ENCODE results near the gene ART3. TPM values are rescaled to one million over a fixed set of nuclear protein-coding genes. Genes with fewer than 3 reads are reported as not detected.

Gene ART3
- total and polyA plus RNA-seq, 9 of the 15 experiments (the other 6 are each of a cell fraction or from before 2014, with no cell fraction given): 0.69 to 1.4 (median 1.1) TPM; not detected in 1

GRCh38 chr4:76090241-76090691 lies 15.8 kb downstream of the ART3 start (continued):
- TF ChIP-seq, protein P1, sequence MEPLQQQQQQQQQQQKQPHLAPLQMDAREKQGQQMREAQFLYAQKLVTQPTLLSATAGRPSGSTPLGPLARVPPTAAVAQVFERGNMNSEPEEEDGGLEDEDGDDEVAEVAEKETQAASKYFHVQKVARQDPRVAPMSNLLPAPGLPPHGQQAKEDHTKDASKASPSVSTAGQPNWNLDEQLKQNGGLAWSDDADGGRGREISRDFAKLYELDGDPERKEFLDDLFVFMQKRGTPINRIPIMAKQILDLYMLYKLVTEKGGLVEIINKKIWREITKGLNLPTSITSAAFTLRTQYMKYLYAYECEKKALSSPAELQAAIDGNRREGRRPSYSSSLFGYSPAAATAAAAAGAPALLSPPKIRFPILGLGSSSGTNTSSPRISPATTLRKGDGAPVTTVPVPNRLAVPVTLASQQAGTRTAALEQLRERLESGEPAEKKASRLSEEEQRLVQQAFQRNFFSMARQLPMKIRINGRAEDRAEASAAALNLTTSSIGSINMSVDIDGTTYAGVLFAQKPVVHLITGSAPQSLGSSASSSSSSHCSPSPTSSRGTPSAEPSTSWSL (CRISPR knock-in tag; IDR thresholded peaks at IDR 0.05; ENCODE audit: borderline replicate concordance): no peak
- TF ChIP-seq, protein P2, sequence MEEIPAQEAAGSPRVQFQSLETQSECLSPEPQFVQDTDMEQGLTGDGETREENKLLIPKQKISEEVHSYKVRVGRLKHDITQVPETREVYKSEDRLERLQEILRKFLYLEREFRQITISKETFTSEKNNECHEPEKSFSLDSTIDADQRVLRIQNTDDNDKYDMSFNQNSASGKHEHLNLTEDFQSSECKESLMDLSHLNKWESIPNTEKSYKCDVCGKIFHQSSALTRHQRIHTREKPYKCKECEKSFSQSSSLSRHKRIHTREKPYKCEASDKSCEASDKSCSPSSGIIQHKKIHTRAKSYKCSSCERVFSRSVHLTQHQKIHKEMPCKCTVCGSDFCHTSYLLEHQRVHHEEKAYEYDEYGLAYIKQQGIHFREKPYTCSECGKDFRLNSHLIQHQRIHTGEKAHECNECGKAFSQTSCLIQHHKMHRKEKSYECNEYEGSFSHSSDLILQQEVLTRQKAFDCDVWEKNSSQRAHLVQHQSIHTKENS (CRISPR knock-in tag; IDR thresholded peaks at IDR 0.05): no peak
- TF ChIP-seq, protein P3, sequence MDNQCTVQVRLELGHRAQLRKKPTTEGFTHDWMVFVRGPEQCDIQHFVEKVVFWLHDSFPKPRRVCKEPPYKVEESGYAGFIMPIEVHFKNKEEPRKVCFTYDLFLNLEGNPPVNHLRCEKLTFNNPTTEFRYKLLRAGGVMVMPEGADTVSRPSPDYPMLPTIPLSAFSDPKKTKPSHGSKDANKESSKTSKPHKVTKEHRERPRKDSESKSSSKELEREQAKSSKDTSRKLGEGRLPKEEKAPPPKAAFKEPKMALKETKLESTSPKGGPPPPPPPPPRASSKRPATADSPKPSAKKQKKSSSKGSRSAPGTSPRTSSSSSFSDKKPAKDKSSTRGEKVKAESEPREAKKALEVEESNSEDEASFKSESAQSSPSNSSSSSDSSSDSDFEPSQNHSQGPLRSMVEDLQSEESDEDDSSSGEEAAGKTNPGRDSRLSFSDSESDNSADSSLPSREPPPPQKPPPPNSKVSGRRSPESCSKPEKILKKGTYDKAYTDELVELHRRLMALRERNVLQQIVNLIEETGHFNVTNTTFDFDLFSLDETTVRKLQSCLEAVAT (IDR thresholded peaks at IDR 0.05): no peak
- TF ChIP-seq CBX2 (IDR thresholded peaks at IDR 0.05; ENCODE audit: insufficient read depth, low read length, poor library complexity, severe bottlenecking) (no peak), RBM25 (IDR thresholded peaks at IDR 0.05; ENCODE audit: low read depth, low read length, severe bottlenecking) (no peak), ZNF431 (CRISPR knock-in tag; IDR thresholded peaks at IDR 0.05) (no peak), PCBP2 (IDR thresholded peaks at IDR 0.05; ENCODE audit: low read depth, low read length, poor library complexity, severe bottlenecking) (no peak), HLTF (IDR thresholded peaks at IDR 0.05) (no peak), HEY1 (CRISPR knock-in tag; IDR thresholded peaks at IDR 0.05; ENCODE audit: borderline replicate concordance) (no peak), ILK (tag; IDR thresholded peaks at IDR 0.05; ENCODE audit: borderline replicate concordance, low read depth) (no peak), SMAD3 (CRISPR knock-in tag; conservative IDR thresholded peaks at IDR 0.05) (no peak), ZNF174 (CRISPR knock-in tag; IDR thresholded peaks at IDR 0.05) (no peak)
- TF ChIP-seq, protein P4, sequence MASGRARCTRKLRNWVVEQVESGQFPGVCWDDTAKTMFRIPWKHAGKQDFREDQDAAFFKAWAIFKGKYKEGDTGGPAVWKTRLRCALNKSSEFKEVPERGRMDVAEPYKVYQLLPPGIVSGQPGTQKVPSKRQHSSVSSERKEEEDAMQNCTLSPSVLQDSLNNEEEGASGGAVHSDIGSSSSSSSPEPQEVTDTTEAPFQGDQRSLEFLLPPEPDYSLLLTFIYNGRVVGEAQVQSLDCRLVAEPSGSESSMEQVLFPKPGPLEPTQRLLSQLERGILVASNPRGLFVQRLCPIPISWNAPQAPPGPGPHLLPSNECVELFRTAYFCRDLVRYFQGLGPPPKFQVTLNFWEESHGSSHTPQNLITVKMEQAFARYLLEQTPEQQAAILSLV (tag; IDR thresholded peaks at IDR 0.05): 0 out of 2 replicates have a peak, but pooled peaks have one; percentile 39
- TF ChIP-seq, protein P5, sequence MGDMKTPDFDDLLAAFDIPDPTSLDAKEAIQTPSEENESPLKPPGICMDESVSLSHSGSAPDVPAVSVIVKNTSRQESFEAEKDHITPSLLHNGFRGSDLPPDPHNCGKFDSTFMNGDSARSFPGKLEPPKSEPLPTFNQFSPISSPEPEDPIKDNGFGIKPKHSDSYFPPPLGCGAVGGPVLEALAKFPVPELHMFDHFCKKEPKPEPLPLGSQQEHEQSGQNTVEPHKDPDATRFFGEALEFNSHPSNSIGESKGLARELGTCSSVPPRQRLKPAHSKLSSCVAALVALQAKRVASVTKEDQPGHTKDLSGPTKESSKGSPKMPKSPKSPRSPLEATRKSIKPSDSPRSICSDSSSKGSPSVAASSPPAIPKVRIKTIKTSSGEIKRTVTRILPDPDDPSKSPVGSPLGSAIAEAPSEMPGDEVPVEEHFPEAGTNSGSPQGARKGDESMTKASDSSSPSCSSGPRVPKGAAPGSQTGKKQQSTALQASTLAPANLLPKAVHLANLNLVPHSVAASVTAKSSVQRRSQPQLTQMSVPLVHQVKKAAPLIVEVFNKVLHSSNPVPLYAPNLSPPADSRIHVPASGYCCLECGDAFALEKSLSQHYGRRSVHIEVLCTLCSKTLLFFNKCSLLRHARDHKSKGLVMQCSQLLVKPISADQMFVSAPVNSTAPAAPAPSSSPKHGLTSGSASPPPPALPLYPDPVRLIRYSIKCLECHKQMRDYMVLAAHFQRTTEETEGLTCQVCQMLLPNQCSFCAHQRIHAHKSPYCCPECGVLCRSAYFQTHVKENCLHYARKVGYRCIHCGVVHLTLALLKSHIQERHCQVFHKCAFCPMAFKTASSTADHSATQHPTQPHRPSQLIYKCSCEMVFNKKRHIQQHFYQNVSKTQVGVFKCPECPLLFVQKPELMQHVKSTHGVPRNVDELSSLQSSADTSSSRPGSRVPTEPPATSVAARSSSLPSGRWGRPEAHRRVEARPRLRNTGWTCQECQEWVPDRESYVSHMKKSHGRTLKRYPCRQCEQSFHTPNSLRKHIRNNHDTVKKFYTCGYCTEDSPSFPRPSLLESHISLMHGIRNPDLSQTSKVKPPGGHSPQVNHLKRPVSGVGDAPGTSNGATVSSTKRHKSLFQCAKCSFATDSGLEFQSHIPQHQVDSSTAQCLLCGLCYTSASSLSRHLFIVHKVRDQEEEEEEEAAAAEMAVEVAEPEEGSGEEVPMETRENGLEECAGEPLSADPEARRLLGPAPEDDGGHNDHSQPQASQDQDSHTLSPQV (IDR thresholded peaks at IDR 0.05): peak; percentile 52; the same call in 1 of the 2 replicates
- TF ChIP-seq, protein P6, sequence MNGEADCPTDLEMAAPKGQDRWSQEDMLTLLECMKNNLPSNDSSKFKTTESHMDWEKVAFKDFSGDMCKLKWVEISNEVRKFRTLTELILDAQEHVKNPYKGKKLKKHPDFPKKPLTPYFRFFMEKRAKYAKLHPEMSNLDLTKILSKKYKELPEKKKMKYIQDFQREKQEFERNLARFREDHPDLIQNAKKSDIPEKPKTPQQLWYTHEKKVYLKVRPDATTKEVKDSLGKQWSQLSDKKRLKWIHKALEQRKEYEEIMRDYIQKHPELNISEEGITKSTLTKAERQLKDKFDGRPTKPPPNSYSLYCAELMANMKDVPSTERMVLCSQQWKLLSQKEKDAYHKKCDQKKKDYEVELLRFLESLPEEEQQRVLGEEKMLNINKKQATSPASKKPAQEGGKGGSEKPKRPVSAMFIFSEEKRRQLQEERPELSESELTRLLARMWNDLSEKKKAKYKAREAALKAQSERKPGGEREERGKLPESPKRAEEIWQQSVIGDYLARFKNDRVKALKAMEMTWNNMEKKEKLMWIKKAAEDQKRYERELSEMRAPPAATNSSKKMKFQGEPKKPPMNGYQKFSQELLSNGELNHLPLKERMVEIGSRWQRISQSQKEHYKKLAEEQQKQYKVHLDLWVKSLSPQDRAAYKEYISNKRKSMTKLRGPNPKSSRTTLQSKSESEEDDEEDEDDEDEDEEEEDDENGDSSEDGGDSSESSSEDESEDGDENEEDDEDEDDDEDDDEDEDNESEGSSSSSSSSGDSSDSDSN (IDR thresholded peaks at IDR 0.05; ENCODE audit: borderline replicate concordance in 1 of 2, low read depth in 2 of 2, low read length in 2 of 2): no peak
